Measurements from ENCODE around the gene PKDREJ.
A peak's percentile ranks its signal among the peaks of the same experiment; 100 is the strongest.
"Not testable (repeated sequence)": the region's sequence is repeated elsewhere in the genome, so short reads cannot be mapped to it uniquely, and the experiment has no call there.

The PKDREJ gene

GRCh38 chr22:46265627-46266026 is 2.5 kb upstream of the PKDREJ start:
- DNase-seq, result not testable (repeated sequence)

- DNase-seq, result not testable (repeated sequence)
Measured at GRCh38 chr22:46264520-46264919, 1.4 kb upstream of the PKDREJ start.

GRCh38 chr22:46262449-46263215 is 511 bp downstream of the PKDREJ start:
- no peak for DNase-seq

GRCh38 chr22:46260038-46260437 is 3.1 kb downstream of the PKDREJ start:
- DNase-seq, result no peak

GRCh38 chr22:46259374-46259773 is 3.8 kb downstream of the PKDREJ start:
- no peak for DNase-seq

- DNase-seq, result no peak
Measured at GRCh38 chr22:46256358-46256958, 6.7 kb downstream of the PKDREJ start.

- no peak for DNase-seq
Measured at GRCh38 chr22:46251816-46252380, 11.2 kb downstream of the PKDREJ start.

GRCh38 chr22:46251266-46251665 is 11.9 kb downstream of the PKDREJ start:
- no peak for DNase-seq

GRCh38 chr22:46250783-46251125 is 12.4 kb downstream of the PKDREJ start:
- DNase-seq, result no peak

- DNase-seq, result peak; percentile 57
Measured at GRCh38 chr22:46250035-46250782, 12.9 kb downstream of the PKDREJ start, which contains the start of gene CDPF1. Gene CDPF1 (minus strand): TSS chr22:46250293. CDS start chr22:46248284, 2,009 bp downstream.

GRCh38 chr22:46247443-46247975 is 15.6 kb downstream of the PKDREJ start:
- no peak for DNase-seq

- no peak for DNase-seq
Measured at GRCh38 chr22:46246178-46246577, 17.0 kb downstream of the PKDREJ start.

- DNase-seq, result no peak
Measured at GRCh38 chr22:46245511-46245910, 17.6 kb downstream of the PKDREJ start.

GRCh38 chr22:46244771-46245170 is 18.4 kb downstream of the PKDREJ start:
- no peak for DNase-seq

- no peak for DNase-seq
Measured at GRCh38 chr22:46242076-46242475, 21.1 kb downstream of the PKDREJ start.

- no peak for DNase-seq
Measured at GRCh38 chr22:46241396-46242007, 21.6 kb downstream of the PKDREJ start.

GRCh38 chr22:46240907-46241306 is 22.2 kb downstream of the PKDREJ start:
- no peak for DNase-seq

GRCh38 chr22:46240506-46240905 is 22.6 kb downstream of the PKDREJ start:
- no peak for DNase-seq

GRCh38 chr22:46240073-46240472 is 23.1 kb downstream of the PKDREJ start:
- no peak for DNase-seq

- DNase-seq, result no peak
Measured at GRCh38 chr22:46239261-46240048, 23.7 kb downstream of the PKDREJ start.

GRCh38 chr22:46238541-46238940 is 24.6 kb downstream of the PKDREJ start:
- DNase-seq, result no peak

All from NCI-H446 treated with DMSO at 0.1 percent for 48 hours (cell line).